Kidney tubule cell (primary cell): ENCODE data around the gene ACIN1.

ENCODE experiments used
- DNase-seq: peaks from one replicate; pipeline ENCODE4 v3.0.0-alpha.2; 2018; ENCODE audit warnings: low spot score

The ACIN1 gene

GRCh38 chr14:23079716-23080115 lies 15.2 kb downstream of the ACIN1 start:
- DNase-seq: peak; percentile 28

- peak; percentile 95 for DNase-seq
Measured at GRCh38 chr14:23078692-23079116, 16.2 kb downstream of the ACIN1 start.

- DNase-seq: no peak
Measured at GRCh38 chr14:23077962-23078361, 17.0 kb downstream of the ACIN1 start.

DNA sequence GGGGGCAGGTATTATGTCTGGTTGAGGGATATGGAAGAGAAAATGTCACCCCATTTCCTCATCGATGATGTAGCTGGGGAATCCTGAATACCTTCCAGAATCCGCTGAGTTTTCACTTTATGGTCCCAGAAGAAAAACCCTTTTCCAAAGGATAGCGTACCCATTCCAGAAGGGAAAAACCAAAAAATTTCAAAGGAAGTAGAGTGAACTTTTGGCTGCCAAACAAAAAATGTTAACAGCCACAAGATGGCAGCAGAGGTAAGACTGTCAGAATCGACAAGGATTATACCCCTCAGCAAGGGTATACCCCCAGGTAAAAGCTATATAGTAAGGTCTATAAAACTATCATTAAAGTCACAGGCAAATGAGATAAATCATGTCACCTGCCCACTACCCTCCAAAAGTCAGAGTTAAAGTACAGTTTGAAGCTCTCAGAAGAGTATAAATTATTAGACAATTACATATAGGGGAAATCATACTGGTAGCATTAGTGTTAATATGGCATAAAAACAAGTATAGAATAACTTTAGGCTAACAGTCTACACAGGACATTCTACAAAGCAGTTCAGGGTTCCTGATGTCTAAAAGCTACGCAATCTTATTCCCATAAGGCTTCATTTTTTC lies 18.0 kb downstream of the ACIN1 start:
- DNase-seq: peak; percentile 43

DNA sequence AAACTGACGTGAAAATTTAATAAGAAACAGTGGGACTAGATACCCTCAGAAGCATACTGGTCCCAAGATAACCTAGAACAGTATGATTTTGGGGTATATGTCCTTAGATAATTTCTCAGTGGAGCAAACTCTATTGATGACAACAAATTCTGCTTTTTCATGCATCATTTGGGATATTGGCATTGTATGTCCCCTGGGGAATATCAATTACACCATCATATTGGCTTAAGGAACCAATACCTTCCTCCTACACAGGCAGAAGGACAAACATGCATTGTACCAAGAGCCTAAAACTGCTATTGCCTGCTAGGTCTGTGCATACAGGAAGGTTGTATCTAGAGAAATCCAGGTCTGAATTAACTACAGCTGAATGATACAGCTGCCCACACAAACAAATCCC lies 20.0 kb downstream of the ACIN1 start:
- DNase-seq: no peak

DNA sequence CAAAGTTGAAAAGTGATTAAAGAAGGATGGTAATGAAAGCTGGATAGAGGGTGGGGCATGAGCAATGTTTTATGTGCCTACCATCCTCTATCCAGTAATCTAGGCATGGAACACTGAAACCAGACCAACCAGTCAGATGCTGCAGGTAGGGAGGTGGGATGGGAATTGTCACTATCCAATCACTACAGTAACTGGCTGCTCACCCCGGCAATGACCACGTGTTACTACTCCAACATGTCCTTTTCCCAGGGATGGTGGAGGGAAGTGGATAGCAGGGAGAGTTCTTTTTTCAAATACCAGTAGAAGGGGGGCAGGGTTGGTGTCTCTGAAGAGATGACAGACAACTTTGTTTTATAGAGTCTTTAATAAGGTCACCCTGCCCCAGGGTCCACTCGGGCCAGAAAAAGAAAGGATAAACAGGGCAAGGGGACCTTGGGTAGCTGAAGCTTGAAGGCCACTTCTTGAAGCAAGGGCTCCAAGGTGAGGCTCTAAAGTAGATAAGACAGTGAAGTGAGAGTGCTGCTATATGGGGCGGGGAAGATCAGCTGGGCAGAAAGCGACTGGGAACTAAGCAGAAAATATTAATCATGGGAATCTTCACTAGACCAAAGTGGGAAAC lies 22.9 kb downstream of the ACIN1 start:
- peak; percentile 34 for DNase-seq

DNA sequence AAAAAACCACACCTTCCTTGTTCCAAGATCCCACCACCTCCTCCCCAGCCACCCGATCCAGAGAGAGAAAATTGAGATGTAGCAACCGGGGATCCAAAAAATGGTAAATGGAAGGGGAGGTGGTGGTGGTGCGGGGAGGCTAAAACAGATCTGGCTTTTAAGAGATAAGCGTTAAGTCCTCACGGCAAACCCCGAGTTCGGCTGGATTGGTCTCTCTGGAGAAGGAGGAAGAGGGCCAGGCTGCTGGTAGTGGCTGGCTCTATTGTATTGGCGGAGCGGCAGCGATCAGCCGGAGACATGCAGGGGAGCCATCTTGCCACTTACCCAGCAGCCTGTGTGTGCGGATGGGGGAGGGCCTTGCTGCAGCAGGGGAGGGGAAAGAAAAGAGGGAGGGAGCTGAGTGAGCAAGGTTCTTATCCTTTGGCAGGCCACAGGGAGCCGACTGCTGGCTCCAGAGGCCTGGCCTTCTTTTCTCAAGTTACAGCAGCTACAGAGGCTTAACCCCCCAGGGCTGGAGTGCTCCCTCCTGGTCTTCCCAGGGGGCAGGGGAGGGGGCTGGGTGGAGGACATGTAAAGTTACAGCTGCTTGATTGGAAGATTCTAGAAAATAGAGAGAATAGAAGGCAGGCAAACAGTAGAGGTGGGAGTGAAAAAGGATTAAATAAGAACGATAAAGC lies 23.6 kb downstream of the ACIN1 start:
- DNase-seq: peak; percentile 90

DNA sequence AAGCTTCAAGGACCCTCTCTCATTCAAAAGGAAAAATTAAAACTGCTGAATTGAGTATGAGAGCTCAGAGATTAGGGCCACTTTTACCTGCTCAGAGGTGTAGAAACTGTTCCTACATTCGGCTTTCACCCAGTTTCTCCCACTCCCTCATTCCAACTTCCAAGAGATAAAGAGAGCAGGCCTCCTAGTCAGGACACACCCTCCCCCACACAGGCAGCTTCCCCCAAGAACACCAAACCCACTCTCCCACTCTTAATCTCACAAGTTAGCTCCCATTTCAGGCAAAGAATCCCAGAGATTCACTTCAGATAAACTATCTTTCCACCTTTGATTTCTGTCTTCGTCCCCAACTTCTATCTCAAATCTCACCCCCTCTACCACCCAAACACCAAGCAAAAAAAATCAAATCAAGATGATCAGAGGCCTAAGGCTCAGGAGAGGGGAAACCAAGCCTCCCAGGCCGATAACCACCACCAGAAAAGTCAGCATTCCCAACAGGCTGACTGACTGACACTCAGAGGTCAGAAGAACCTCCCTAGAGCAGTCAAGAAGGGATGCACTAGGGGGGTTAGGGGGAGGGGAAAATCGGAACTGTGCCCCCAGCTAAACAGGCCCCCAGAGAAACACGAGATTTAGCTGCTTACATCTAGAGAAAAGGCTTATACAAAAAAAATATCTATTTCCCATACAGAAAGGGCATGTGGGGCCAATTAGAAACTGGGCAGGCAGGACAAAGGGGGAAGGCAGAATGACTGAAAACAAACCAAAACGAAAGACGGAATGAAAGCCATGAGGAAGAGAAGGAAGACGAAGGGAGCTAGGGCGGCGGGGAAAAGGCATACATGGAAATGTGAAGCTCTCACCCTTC lies 24.4 kb downstream of the ACIN1 start:
- no peak for DNase-seq

GRCh38 chr14:23069413-23069806 lies 25.5 kb downstream of the ACIN1 start:
- DNase-seq: no peak

DNA sequence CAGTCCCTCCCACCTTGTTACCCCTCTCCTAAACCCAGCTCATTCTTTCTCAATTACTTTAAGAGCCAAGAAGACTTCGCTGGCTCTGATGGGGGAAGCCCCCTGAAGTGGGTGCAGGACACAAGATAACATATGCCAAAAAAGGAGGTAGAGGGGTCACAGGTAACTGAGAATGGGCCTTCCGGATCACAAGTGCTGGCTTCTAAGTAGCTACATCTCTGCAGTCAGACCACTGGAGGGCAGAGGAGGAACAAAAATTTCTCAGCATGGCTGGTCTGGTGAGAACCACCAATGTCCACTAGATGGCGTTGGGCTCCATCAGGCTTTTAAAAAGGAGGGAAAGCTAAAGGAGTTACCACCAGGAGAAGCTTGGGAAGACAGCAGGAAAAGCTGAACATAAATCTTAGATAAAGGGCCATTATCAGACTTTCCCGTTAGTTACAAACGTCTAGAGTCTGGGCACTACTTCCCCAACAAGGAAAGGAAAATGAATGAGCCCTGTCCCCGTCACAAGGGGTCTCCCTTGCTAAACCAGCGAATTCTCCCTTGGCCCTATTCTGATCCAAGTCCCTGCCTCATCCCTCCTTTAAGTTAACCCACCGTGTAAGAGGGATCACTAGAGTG lies 26.0 kb downstream of the ACIN1 start:
- peak; percentile 92 for DNase-seq

GRCh38 chr14:23067847-23068788 lies 26.8 kb downstream of the ACIN1 start:
- DNase-seq: no peak

DNA sequence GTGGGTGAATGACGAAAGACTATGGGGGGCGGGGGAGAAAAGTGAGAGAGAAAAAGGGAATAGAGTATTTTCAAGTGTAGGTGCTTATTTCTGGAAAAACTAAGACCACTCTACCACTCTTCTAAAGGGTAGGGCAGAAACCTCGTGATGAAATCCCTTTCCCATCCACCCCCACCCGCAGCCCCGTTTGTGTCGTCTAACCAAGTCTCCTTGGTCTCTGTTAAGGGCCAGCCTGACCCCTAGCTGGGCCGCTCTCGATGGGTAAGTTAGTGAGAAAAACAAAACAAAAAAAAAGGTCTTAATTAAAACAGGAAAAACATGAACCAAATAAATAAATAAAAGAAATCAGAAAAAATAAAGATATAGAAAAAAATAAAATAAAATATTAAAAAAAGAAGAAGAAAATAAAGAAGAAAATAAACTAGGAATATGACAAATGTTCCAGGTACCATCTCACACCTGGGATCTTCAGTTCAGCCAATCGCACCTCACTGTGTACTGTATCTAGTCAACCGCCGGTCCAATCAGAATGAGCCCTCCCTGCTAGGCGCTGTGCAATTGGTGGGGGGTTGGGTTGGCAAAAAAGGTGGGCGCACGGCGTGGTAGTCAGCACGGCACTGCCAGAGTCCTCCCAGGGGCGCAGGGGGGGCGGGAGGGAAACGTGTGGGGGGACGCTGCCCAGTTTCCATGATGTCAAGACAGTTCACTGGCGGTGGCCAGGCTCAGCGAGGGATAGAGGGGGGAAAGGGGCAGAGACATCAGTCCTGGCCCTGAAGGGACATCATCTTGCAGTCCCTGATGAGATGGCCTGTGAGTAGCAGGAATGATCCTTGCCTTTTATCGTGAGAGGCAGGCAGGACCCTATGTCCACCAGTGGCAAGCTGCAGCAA lies 27.8 kb downstream of the ACIN1 start:
- DNase-seq: no peak

- DNase-seq: no peak
Measured at GRCh38 chr14:23066368-23066767, 28.6 kb downstream of the ACIN1 start.

GRCh38 chr14:23063601-23064000 lies 31.3 kb downstream of the ACIN1 start:
- no peak for DNase-seq

- peak; percentile 95 for DNase-seq
Measured at GRCh38 chr14:23062002-23062401, 32.9 kb downstream of the ACIN1 start.

- DNase-seq: no peak
Measured at GRCh38 chr14:23060536-23061260, 34.2 kb downstream of the ACIN1 start.

- no peak for DNase-seq
Measured at GRCh38 chr14:23058654-23059504, 36.1 kb downstream of the ACIN1 start.
